ENCODE results near the gene HRH2.

The HRH2 gene

GRCh38 chr5:175740014-175740413 is 82.1 kb downstream of the HRH2 start:
- no peaks in the 10 kb centered on the region for H3K27me3 ChIP-seq (ENCODE audit: control insufficient read depth, insufficient read depth, low read length)

GRCh38 chr5:175741556-175741955 is 83.7 kb downstream of the HRH2 start:
- Histone ChIP-seq H3K27me3 (ENCODE audit: control insufficient read depth, insufficient read depth, low read length) (no peaks in the 10 kb centered on the region), H3K36me3 (ENCODE audit: control insufficient read depth, insufficient read depth, low read length) (no peaks in the 10 kb centered on the region), H3K9me3 (ENCODE audit: control insufficient read depth, low read length) (no peaks in the 10 kb centered on the region), H3K4me1 (ENCODE audit: control insufficient read depth, insufficient read depth, low read length) (no peaks in the 10 kb centered on the region), H3K4me3 (ENCODE audit: low read length) (no peak overlapping the region), H3K9ac (ENCODE audit: low read length) (no peak overlapping the region)

More at GRCh38 chr5:175740014-175740413, 82.1 kb downstream of the HRH2 start:
- Histone ChIP-seq H3K4me1 (ENCODE audit: control insufficient read depth, insufficient read depth, low read length) (no peaks in the 10 kb centered on the region), H3K9ac (ENCODE audit: low read length) (no peak overlapping the region), H3K4me3 (ENCODE audit: low read length) (no peak overlapping the region), H3K9me3 (ENCODE audit: control insufficient read depth, low read length) (no peaks in the 10 kb centered on the region), H3K36me3 (ENCODE audit: control insufficient read depth, insufficient read depth, low read length) (no peaks in the 10 kb centered on the region)

GRCh38 chr5:175742290-175742994 is 84.6 kb downstream of the HRH2 start:
- Histone ChIP-seq H3K27me3 (ENCODE audit: control insufficient read depth, insufficient read depth, low read length) (no peaks in the 10 kb centered on the region), H3K4me3 (ENCODE audit: low read length) (no peak overlapping the region), H3K4me1 (ENCODE audit: control insufficient read depth, insufficient read depth, low read length) (no peaks in the 10 kb centered on the region), H3K9ac (ENCODE audit: low read length) (no peak overlapping the region), H3K36me3 (ENCODE audit: control insufficient read depth, insufficient read depth, low read length) (no peaks in the 10 kb centered on the region), H3K9me3 (ENCODE audit: control insufficient read depth, low read length) (no peaks in the 10 kb centered on the region)

- Histone ChIP-seq H3K27me3 (ENCODE audit: control insufficient read depth, insufficient read depth, low read length) (peaks cover under 1% of the 10 kb centered on the region), H3K4me1 (ENCODE audit: control insufficient read depth, insufficient read depth, low read length) (no peaks in the 10 kb centered on the region), H3K9me3 (ENCODE audit: control insufficient read depth, low read length) (no peaks in the 10 kb centered on the region), H3K36me3 (ENCODE audit: control insufficient read depth, insufficient read depth, low read length) (no peaks in the 10 kb centered on the region), H3K4me3 (ENCODE audit: low read length) (no peak overlapping the region), H3K9ac (ENCODE audit: low read length) (no peak overlapping the region)
Observed at GRCh38 chr5:175743676-175744210, 85.9 kb downstream of the HRH2 start.

GRCh38 chr5:175745210-175745609 is 87.3 kb downstream of the HRH2 start:
- H3K36me3 ChIP-seq (ENCODE audit: control insufficient read depth, insufficient read depth, low read length): no peaks in the 10 kb centered on the region
- no peak overlapping the region for H3K9ac ChIP-seq (ENCODE audit: low read length)
- H3K9me3 ChIP-seq (ENCODE audit: control insufficient read depth, low read length): no peaks in the 10 kb centered on the region
- H3K4me1 ChIP-seq (ENCODE audit: control insufficient read depth, insufficient read depth, low read length): no peaks in the 10 kb centered on the region
- H3K4me3 ChIP-seq (ENCODE audit: low read length): no peak overlapping the region
- H3K27me3 ChIP-seq (ENCODE audit: control insufficient read depth, insufficient read depth, low read length): peaks cover 4% of the 10 kb centered on the region

GRCh38 chr5:175746851-175747250 is 89.0 kb downstream of the HRH2 start:
- Histone ChIP-seq H3K9ac (ENCODE audit: low read length) (no peak overlapping the region), H3K4me1 (ENCODE audit: control insufficient read depth, insufficient read depth, low read length) (no peaks in the 10 kb centered on the region)

GRCh38 chr5:175747539-175748060 is 89.7 kb downstream of the HRH2 start:
- H3K27me3 ChIP-seq (ENCODE audit: control insufficient read depth, insufficient read depth, low read length): peaks cover 16% of the 10 kb centered on the region
- H3K4me3 ChIP-seq (ENCODE audit: low read length): no peak overlapping the region
- H3K4me1 ChIP-seq (ENCODE audit: control insufficient read depth, insufficient read depth, low read length): no peaks in the 10 kb centered on the region
- H3K36me3 ChIP-seq (ENCODE audit: control insufficient read depth, insufficient read depth, low read length): no peaks in the 10 kb centered on the region
- no peaks in the 10 kb centered on the region for H3K9me3 ChIP-seq (ENCODE audit: control insufficient read depth, low read length)
- H3K9ac ChIP-seq (ENCODE audit: low read length): no peak overlapping the region

More at GRCh38 chr5:175746851-175747250, 89.0 kb downstream of the HRH2 start:
- no peaks in the 10 kb centered on the region for H3K9me3 ChIP-seq (ENCODE audit: control insufficient read depth, low read length)
- no peak overlapping the region for H3K4me3 ChIP-seq (ENCODE audit: low read length)
- H3K36me3 ChIP-seq (ENCODE audit: control insufficient read depth, insufficient read depth, low read length): no peaks in the 10 kb centered on the region
- peaks cover 15% of the 10 kb centered on the region for H3K27me3 ChIP-seq (ENCODE audit: control insufficient read depth, insufficient read depth, low read length)

- no peak overlapping the region for H3K4me3 ChIP-seq (ENCODE audit: low read length)
- no peaks in the 10 kb centered on the region for H3K4me1 ChIP-seq (ENCODE audit: control insufficient read depth, insufficient read depth, low read length)
- H3K9me3 ChIP-seq (ENCODE audit: control insufficient read depth, low read length): no peaks in the 10 kb centered on the region
- H3K9ac ChIP-seq (ENCODE audit: low read length): no peak overlapping the region
- peaks cover 16% of the 10 kb centered on the region for H3K27me3 ChIP-seq (ENCODE audit: control insufficient read depth, insufficient read depth, low read length)
- H3K36me3 ChIP-seq (ENCODE audit: control insufficient read depth, insufficient read depth, low read length): no peaks in the 10 kb centered on the region
Observed at GRCh38 chr5:175748650-175749049, 90.8 kb downstream of the HRH2 start.

GRCh38 chr5:175749591-175749990 is 91.7 kb downstream of the HRH2 start:
- peaks cover 16% of the 10 kb centered on the region for H3K27me3 ChIP-seq (ENCODE audit: control insufficient read depth, insufficient read depth, low read length)
- H3K36me3 ChIP-seq (ENCODE audit: control insufficient read depth, insufficient read depth, low read length): no peaks in the 10 kb centered on the region
- H3K4me1 ChIP-seq (ENCODE audit: control insufficient read depth, insufficient read depth, low read length): no peaks in the 10 kb centered on the region
- no peak overlapping the region for H3K4me3 ChIP-seq (ENCODE audit: low read length)
- H3K9ac ChIP-seq (ENCODE audit: low read length): no peak overlapping the region
- no peaks in the 10 kb centered on the region for H3K9me3 ChIP-seq (ENCODE audit: control insufficient read depth, low read length)

- Histone ChIP-seq H3K9ac (ENCODE audit: low read length) (no peak overlapping the region), H3K36me3 (ENCODE audit: control insufficient read depth, insufficient read depth, low read length) (no peaks in the 10 kb centered on the region), H3K27me3 (ENCODE audit: control insufficient read depth, insufficient read depth, low read length) (peaks cover 16% of the 10 kb centered on the region), H3K4me3 (ENCODE audit: low read length) (no peak overlapping the region), H3K4me1 (ENCODE audit: control insufficient read depth, insufficient read depth, low read length) (no peaks in the 10 kb centered on the region), H3K9me3 (ENCODE audit: control insufficient read depth, low read length) (no peaks in the 10 kb centered on the region)
Observed at GRCh38 chr5:175750511-175750931, 92.7 kb downstream of the HRH2 start.

GRCh38 chr5:175751369-175751768 is 93.5 kb downstream of the HRH2 start:
- Histone ChIP-seq H3K9ac (ENCODE audit: low read length) (no peak overlapping the region), H3K36me3 (ENCODE audit: control insufficient read depth, insufficient read depth, low read length) (no peaks in the 10 kb centered on the region), H3K9me3 (ENCODE audit: control insufficient read depth, low read length) (no peaks in the 10 kb centered on the region), H3K4me1 (ENCODE audit: control insufficient read depth, insufficient read depth, low read length) (no peaks in the 10 kb centered on the region), H3K27me3 (ENCODE audit: control insufficient read depth, insufficient read depth, low read length) (peaks cover 16% of the 10 kb centered on the region), H3K4me3 (ENCODE audit: low read length) (no peak overlapping the region)

GRCh38 chr5:175752826-175753535 is 95.1 kb downstream of the HRH2 start:
- peaks cover 16% of the 10 kb centered on the region for H3K27me3 ChIP-seq (ENCODE audit: control insufficient read depth, insufficient read depth, low read length)
- H3K4me1 ChIP-seq (ENCODE audit: control insufficient read depth, insufficient read depth, low read length): no peaks in the 10 kb centered on the region
- no peaks in the 10 kb centered on the region for H3K9me3 ChIP-seq (ENCODE audit: control insufficient read depth, low read length)
- no peak overlapping the region for H3K9ac ChIP-seq (ENCODE audit: low read length)
- H3K36me3 ChIP-seq (ENCODE audit: control insufficient read depth, insufficient read depth, low read length): no peaks in the 10 kb centered on the region
- no peak overlapping the region for H3K4me3 ChIP-seq (ENCODE audit: low read length)

Measured in mucosa of stomach (tissue), 1 donor.